HG02981 (cell line): Measurements from ENCODE around the gene PITPNC1.
A peak's percentile ranks its signal among the peaks of the same experiment; 100 is the strongest.
"Not testable (repeated sequence)": the region's sequence is repeated elsewhere in the genome, so short reads cannot be mapped to it uniquely, and the experiment has no call there.

Experiments used
- ATAC-seq: cut with Tn5 transposase; IDR thresholded peaks from one replicate; pipeline ENCODE4 v1.9.1; 2021; ENCODE audit warnings: mild to moderate bottlenecking, moderate library complexity; ENCODE audit not compliant: unreplicated experiment

The PITPNC1 gene

GRCh38 chr17:67506966-67507365 is 129.9 kb downstream of the PITPNC1 start:
- no peak for ATAC-seq

- no peak for ATAC-seq
Observed at GRCh38 chr17:67509390-67510287, 132.6 kb downstream of the PITPNC1 start.

GRCh38 chr17:67511012-67511411 is 133.9 kb downstream of the PITPNC1 start:
- no peak for ATAC-seq

- ATAC-seq = no peak
Observed at GRCh38 chr17:67511804-67512203, 134.7 kb downstream of the PITPNC1 start.

GRCh38 chr17:67514998-67515397 is 137.9 kb downstream of the PITPNC1 start:
- ATAC-seq = no peak

- no peak for ATAC-seq
Observed at GRCh38 chr17:67515490-67516083, 138.5 kb downstream of the PITPNC1 start.

GRCh38 chr17:67516571-67516970 is 139.5 kb downstream of the PITPNC1 start:
- ATAC-seq = not testable (repeated sequence)

- ATAC-seq = no peak
Observed at GRCh38 chr17:67517325-67517724, 140.2 kb downstream of the PITPNC1 start.

GRCh38 chr17:67518876-67519275 is 141.8 kb downstream of the PITPNC1 start:
- ATAC-seq = no peak

GRCh38 chr17:67519801-67520251 is 142.7 kb downstream of the PITPNC1 start:
- no peak for ATAC-seq

- no peak for ATAC-seq
Observed at GRCh38 chr17:67520252-67520906, 143.3 kb downstream of the PITPNC1 start.

GRCh38 chr17:67520916-67521774 is 144.1 kb downstream of the PITPNC1 start:
- no peak for ATAC-seq

GRCh38 chr17:67521775-67522069 is 144.6 kb downstream of the PITPNC1 start:
- ATAC-seq = no peak

GRCh38 chr17:67523101-67523500 is 146.0 kb downstream of the PITPNC1 start:
- ATAC-seq = no peak

GRCh38 chr17:67525239-67526135 is 148.4 kb downstream of the PITPNC1 start:
- no peak for ATAC-seq

- no peak for ATAC-seq
Observed at GRCh38 chr17:67526700-67527099, 149.6 kb downstream of the PITPNC1 start.

- no peak for ATAC-seq
Observed at GRCh38 chr17:67528751-67529436, 151.8 kb downstream of the PITPNC1 start.

GRCh38 chr17:67531291-67531690 is 154.2 kb downstream of the PITPNC1 start:
- peak; percentile 82 for ATAC-seq

GRCh38 chr17:67532326-67532871 is 155.3 kb downstream of the PITPNC1 start:
- no peak for ATAC-seq
